ENCODE measurements around the gene ADPRH.

Gene ADPRH

GRCh38 chr3:119579366-119580066 is at the start of gene ADPRH:
ADPRH (plus strand) TSS chr3:119579492; CDS start chr3:119582170, 2,678 bp downstream.
- peaks cover 18% of the 10 kb centered on the region for H3K4me1 Mint-ChIP-seq
- peak within 1 kb of the TSS; percentile 96 for H3K4me3 Mint-ChIP-seq
- H3K9me3 Mint-ChIP-seq, result no peaks in the 10 kb centered on the region
- ATAC-seq (ENCODE audit: low read depth) (peak; percentile 78), DNase-seq (ENCODE audit: low spot score in 2 of 2) (peak; percentile 70 to 71)
- peak within 1 kb of the TSS; percentile 99 for H3K27ac Mint-ChIP-seq
- H3K36me3 Mint-ChIP-seq, result peaks cover 4% of the 10 kb centered on the region
- no peaks in the 10 kb centered on the region for H3K27me3 Mint-ChIP-seq

DNA sequence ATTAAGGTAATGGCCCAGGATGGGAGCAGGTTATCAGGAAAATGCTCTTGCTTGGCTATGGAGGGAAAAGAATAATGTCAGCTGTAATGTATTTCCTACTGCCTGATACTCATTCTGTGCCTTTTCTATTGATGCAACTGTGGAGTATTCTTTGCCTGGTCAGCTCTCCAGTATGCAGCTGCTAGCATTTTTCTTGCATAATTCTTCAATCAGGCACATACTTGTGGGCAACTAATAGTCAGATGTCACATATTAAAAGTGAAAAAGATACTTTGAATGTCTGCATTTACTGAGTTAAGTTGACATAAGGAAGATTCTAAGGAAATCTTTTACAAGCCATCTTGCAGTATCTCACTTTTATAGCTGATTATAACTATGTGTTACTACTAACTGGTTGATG is 49.4 kb upstream of the ADPRH start:
- ATAC-seq (ENCODE audit: low read depth) (no peak), DNase-seq (ENCODE audit: low spot score in 2 of 2) (no peak)
- Mint-ChIP-seq H3K4me3 (no peak overlapping the region), H3K9me3 (no peaks in the 10 kb centered on the region), H3K27ac (peak overlapping the region; percentile 14), H3K27me3 (no peaks in the 10 kb centered on the region), H3K4me1 (peaks cover 8% of the 10 kb centered on the region), H3K36me3 (peaks cover 21% of the 10 kb centered on the region)

- no peak for DNase-seq (ENCODE audit: low spot score in 2 of 2)
- no peak for ATAC-seq (ENCODE audit: low read depth)
- Mint-ChIP-seq H3K4me1 (peaks cover 8% of the 10 kb centered on the region), H3K27ac (peak overlapping the region; percentile 14), H3K27me3 (no peaks in the 10 kb centered on the region), H3K36me3 (peaks cover 23% of the 10 kb centered on the region), H3K4me3 (no peak overlapping the region), H3K9me3 (no peaks in the 10 kb centered on the region)
These were observed 48.8 kb upstream of the ADPRH start for GRCh38 chr3:119530456-119530855.

GRCh38 chr3:119531151-119531550 is 48.1 kb upstream of the ADPRH start:
- H3K27ac Mint-ChIP-seq, result peak overlapping the region; percentile 12
- ATAC-seq (ENCODE audit: low read depth), result no peak
- no peaks in the 10 kb centered on the region for H3K9me3 Mint-ChIP-seq
- no peak for DNase-seq (ENCODE audit: low spot score in 2 of 2)
- peaks cover 20% of the 10 kb centered on the region for H3K36me3 Mint-ChIP-seq
- H3K4me3 Mint-ChIP-seq, result no peak overlapping the region
- peaks cover 8% of the 10 kb centered on the region for H3K4me1 Mint-ChIP-seq
- H3K27me3 Mint-ChIP-seq, result no peaks in the 10 kb centered on the region

DNA sequence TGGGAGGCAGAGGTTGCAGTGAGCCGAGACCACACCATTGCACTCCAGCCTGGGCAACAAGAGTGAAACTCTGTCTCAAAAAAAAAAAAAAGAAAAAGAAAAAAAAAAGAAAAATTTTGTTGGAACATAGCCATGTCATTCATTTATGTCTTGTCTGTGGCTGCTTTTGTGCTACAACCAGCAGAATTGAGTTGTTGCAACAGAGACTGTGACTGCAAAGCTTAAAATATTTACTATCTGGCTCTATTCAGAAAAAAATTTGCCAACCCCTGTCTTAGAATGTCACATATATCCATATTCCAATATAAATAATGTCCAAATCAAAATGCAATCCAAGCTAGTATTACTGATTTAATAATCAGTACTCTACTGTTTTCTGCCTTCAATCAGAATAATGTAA is 45.0 kb upstream of the ADPRH start:
- H3K9me3 Mint-ChIP-seq, result no peaks in the 10 kb centered on the region
- peaks cover 22% of the 10 kb centered on the region for H3K36me3 Mint-ChIP-seq
- H3K27ac Mint-ChIP-seq, result peak overlapping the region; percentile 63
- H3K4me3 Mint-ChIP-seq, result no peak overlapping the region
- no peak for ATAC-seq (ENCODE audit: low read depth)
- no peaks in the 10 kb centered on the region for H3K27me3 Mint-ChIP-seq
- peaks cover 22% of the 10 kb centered on the region for H3K4me1 Mint-ChIP-seq
- no peak for DNase-seq (ENCODE audit: low spot score in 2 of 2)

DNA sequence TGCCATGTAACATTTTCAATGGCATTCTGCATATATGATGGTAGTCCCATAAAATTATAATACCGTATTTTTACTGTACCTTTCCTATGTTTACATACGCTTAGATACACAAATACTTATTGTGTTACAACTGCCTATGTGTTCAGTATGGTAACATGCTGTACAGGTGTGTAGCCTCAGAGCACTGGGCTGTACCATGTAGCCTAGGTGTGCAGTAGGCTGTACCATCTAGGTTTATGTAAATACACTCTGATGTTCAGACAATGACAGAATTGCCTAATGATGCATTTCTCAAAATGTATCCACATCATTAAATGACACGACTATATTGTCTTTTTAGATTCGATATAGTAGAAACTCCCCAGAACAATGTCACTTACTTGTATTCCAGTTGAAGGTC is 42.5 kb upstream of the ADPRH start:
- DNase-seq (ENCODE audit: low spot score in 2 of 2) (no peak), ATAC-seq (ENCODE audit: low read depth) (no peak)
- Mint-ChIP-seq H3K4me1 (peaks cover 25% of the 10 kb centered on the region), H3K27ac (peak overlapping the region; percentile 62), H3K27me3 (no peaks in the 10 kb centered on the region), H3K9me3 (no peaks in the 10 kb centered on the region), H3K4me3 (no peak overlapping the region), H3K36me3 (peaks cover 21% of the 10 kb centered on the region)

DNA sequence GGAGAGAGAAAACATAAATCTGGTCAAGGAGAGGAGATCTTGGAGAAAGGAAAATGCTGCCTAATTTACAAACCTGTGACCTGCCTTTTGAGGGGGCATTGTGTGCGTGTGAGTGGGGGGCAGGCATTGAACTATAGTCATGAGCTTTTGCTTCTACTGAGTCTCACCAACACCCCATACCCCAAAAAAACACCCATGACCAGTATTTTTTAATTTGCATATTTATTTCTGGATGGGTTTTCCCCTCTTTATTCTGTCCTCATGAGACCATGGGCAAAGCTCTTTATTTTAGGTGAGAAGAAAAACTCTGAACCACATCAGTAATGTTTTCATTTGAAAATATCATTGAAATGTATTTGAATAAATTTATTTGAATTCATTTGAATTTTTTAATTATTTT is 40.5 kb upstream of the ADPRH start:
- no peaks in the 10 kb centered on the region for H3K9me3 Mint-ChIP-seq
- H3K4me1 Mint-ChIP-seq, result peaks cover 34% of the 10 kb centered on the region
- ATAC-seq (ENCODE audit: low read depth), result peak; percentile 88
- peaks cover 17% of the 10 kb centered on the region for H3K36me3 Mint-ChIP-seq
- H3K27ac Mint-ChIP-seq, result peak overlapping the region; percentile 86
- no peaks in the 10 kb centered on the region for H3K27me3 Mint-ChIP-seq
- DNase-seq (ENCODE audit: low spot score in 2 of 2), result no peak
- peak overlapping the region; percentile 2 for H3K4me3 Mint-ChIP-seq

GRCh38 chr3:119541547-119541946 is 37.7 kb upstream of the ADPRH start:
- ATAC-seq (ENCODE audit: low read depth) (no peak), DNase-seq (ENCODE audit: low spot score in 2 of 2) (no peak)
- Mint-ChIP-seq H3K4me1 (peaks cover 47% of the 10 kb centered on the region), H3K36me3 (peaks cover 19% of the 10 kb centered on the region), H3K27me3 (no peaks in the 10 kb centered on the region), H3K9me3 (no peaks in the 10 kb centered on the region), H3K4me3 (no peak overlapping the region), H3K27ac (peak overlapping the region; percentile 72)

- Mint-ChIP-seq H3K4me1 (peaks cover 51% of the 10 kb centered on the region), H3K4me3 (no peak overlapping the region), H3K9me3 (no peaks in the 10 kb centered on the region), H3K36me3 (peaks cover 15% of the 10 kb centered on the region), H3K27me3 (no peaks in the 10 kb centered on the region), H3K27ac (peak overlapping the region; percentile 72)
- ATAC-seq (ENCODE audit: low read depth) (no peak), DNase-seq (ENCODE audit: low spot score in 2 of 2) (no peak)
These were observed 37.0 kb upstream of the ADPRH start for GRCh38 chr3:119542168-119542767.

- H3K4me3 Mint-ChIP-seq, result no peak overlapping the region
- peaks cover 51% of the 10 kb centered on the region for H3K4me1 Mint-ChIP-seq
- ATAC-seq (ENCODE audit: low read depth), result no peak
- DNase-seq (ENCODE audit: low spot score in 2 of 2), result no peak
- no peaks in the 10 kb centered on the region for H3K9me3 Mint-ChIP-seq
- no peaks in the 10 kb centered on the region for H3K27me3 Mint-ChIP-seq
- peaks cover 14% of the 10 kb centered on the region for H3K36me3 Mint-ChIP-seq
- no peak overlapping the region for H3K27ac Mint-ChIP-seq
These were observed 36.1 kb upstream of the ADPRH start for GRCh38 chr3:119543147-119543546.

- no peaks in the 10 kb centered on the region for H3K27me3 Mint-ChIP-seq
These were observed 32.1 kb upstream of the ADPRH start for GRCh38 chr3:119547227-119547626.

DNA sequence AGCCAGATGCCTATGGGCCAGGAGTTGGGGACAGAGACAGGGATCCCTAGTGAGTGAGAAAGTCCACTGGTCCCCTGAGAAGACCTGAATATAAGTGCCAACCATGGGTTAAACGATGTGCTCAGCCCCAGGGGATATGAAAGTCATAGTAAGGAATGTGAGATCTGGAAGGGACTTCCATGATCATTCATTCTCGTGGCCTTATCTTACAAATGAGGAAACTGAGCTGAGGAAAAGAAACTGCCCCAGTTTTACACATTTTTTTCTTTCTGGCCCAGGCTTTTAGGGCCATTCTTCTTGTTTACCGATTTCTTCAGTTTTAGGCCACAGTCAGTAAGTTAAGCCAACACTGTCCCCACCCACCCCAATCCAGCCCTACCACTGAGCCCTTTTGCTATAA is 31.0 kb upstream of the ADPRH start:
- H3K27me3 Mint-ChIP-seq, result no peaks in the 10 kb centered on the region
- peaks cover 4% of the 10 kb centered on the region for H3K36me3 Mint-ChIP-seq
- peaks cover 51% of the 10 kb centered on the region for H3K4me1 Mint-ChIP-seq
- DNase-seq (ENCODE audit: low spot score in 2 of 2), result no peak
- H3K9me3 Mint-ChIP-seq, result no peaks in the 10 kb centered on the region
- H3K27ac Mint-ChIP-seq, result peak overlapping the region; percentile 47
- ATAC-seq (ENCODE audit: low read depth), result no peak
- no peak overlapping the region for H3K4me3 Mint-ChIP-seq

More at GRCh38 chr3:119547227-119547626, 32.1 kb upstream of the ADPRH start:
- H3K36me3 Mint-ChIP-seq, result peaks cover 8% of the 10 kb centered on the region
- no peak overlapping the region for H3K4me3 Mint-ChIP-seq
- no peaks in the 10 kb centered on the region for H3K9me3 Mint-ChIP-seq
- peak overlapping the region; percentile 18 for H3K27ac Mint-ChIP-seq
- DNase-seq (ENCODE audit: low spot score in 2 of 2), result no peak
- no peak for ATAC-seq (ENCODE audit: low read depth)
- H3K4me1 Mint-ChIP-seq, result peaks cover 52% of the 10 kb centered on the region

DNA sequence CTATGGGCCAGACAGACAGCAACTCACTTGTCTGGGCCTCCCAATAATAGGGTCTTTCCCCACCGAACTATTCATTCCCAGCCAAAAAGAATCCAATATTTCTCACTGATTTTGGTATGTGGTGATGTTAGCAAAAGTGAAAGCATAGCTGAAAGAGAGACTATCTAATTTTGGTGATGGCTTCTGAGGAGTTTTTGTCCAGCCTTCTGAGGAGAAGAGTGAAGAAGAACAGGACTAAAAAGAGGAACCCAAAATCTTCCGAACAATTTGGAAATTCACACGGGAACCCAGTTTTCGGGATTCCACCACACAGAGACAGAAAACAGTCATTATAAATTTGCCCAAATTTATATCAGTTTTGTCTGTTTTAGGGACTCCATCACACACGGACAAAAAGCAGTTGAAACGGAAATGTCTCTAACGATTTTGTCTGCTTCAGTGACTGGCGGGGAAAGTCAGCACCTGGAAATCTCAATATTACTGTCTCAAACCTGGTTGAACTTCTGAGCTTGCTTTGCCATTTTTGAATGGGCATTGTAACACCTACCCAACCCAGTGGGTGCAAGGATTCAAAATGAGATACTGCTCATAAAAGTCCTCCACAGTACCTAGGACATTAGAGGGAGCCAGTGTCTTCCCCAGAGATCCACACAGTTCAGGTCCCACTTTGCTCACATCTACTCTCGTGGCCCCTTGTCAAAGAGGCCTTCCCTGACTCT is 28.9 kb upstream of the ADPRH start:
- Mint-ChIP-seq H3K27me3 (no peaks in the 10 kb centered on the region), H3K27ac (peak overlapping the region; percentile 92), H3K9me3 (no peaks in the 10 kb centered on the region), H3K4me3 (peak overlapping the region; percentile 69), H3K4me1 (peaks cover 65% of the 10 kb centered on the region), H3K36me3 (peaks cover 2% of the 10 kb centered on the region)
- DNase-seq (ENCODE audit: low spot score in 2 of 2), result no peak
- no peak for ATAC-seq (ENCODE audit: low read depth)

- Mint-ChIP-seq H3K27ac (peak overlapping the region; percentile 92), H3K36me3 (peaks cover 2% of the 10 kb centered on the region), H3K27me3 (no peaks in the 10 kb centered on the region), H3K9me3 (no peaks in the 10 kb centered on the region), H3K4me3 (peak overlapping the region; percentile 73), H3K4me1 (peaks cover 68% of the 10 kb centered on the region)
- peak; percentile 66 for ATAC-seq (ENCODE audit: low read depth)
- no peak for DNase-seq (ENCODE audit: low spot score in 2 of 2)
These were observed 27.7 kb upstream of the ADPRH start for GRCh38 chr3:119551598-119551997.
